Testis (tissue), 3 donors: ENCODE results near the gene OTOF. TPM values are rescaled to one million over a fixed set of nuclear protein-coding genes. Genes with fewer than 3 reads are reported as not detected.

Experiments
- DNase-seq: peaks from one replicate; pipeline ENCODE4 v3.0.0-alpha.2; 2019
- H3K27ac ChIP-seq, 2 donors: fragments of 200-600 bp; sonication (generic); one replicate each; pipeline ENCODE4 v1.5.1; 2019
- H3K27me3 ChIP-seq: fragments of 200-600 bp; sonication (generic); one replicate; pipeline ENCODE4 v1.5.1; 2019
- H3K36me3 ChIP-seq: fragments of 200-600 bp; sonication (generic); one replicate; pipeline ENCODE4 v1.5.1; 2017; ENCODE audit warnings: low read depth; ENCODE audit errors: missing control alignments
- H3K4me1 ChIP-seq: fragments of 200-600 bp; sonication (generic); one replicate; pipeline ENCODE4 v1.5.1; 2019
- H3K4me3 ChIP-seq, 2 donors: fragments of 200-600 bp; sonication (generic); one replicate each; pipeline ENCODE4 v1.5.1; 2017 to 2019
- H3K9me3 ChIP-seq: fragments of 200-600 bp; sonication (generic); one replicate; pipeline ENCODE4 v1.5.1; 2017
- POLR2A ChIP-seq: fragments of 450-650 bp; IDR thresholded peaks from one replicate; pipeline ENCODE4 v1.6.1; 2017; ENCODE audit warnings: antibody characterized with exemption, mild to moderate bottlenecking, moderate library complexity
- WGBS, 2 donors: methylation state at CpG; one replicate each; pipeline ENCODE4 v1.1.5; 2018; 5-methylcytosine and 5-hydroxymethylcytosine counted together
- intact Hi-C: fragments of 100-400 bp; cut with DNase I; formaldehyde crosslinking; loops from one replicate; pipeline ENCODE4 v1.15.1; 2023; ENCODE audit warnings: low total_unique reads
- polyA plus RNA-seq: library from polyadenylated mRNA; stranded (reverse); fragments of 350-450 nt; fragmentation: Illumina TruSeq; extraction: RNeasy Lipid Tissue Mini Kit (QIAGEN cat#74804); gene quantifications from one replicate; pipeline ENCODE4 v1.2.3, GENCODE V29; 2014; ENCODE audit warnings: low read depth, low replicate concordance; ENCODE audit not compliant: insufficient read depth
- total RNA-seq, 2 donors: library from RNA; depleted of rRNA; stranded (reverse); fragments of >200 nt; gene quantifications; one replicate each; pipeline ENCODE4 v1.2.3, GENCODE V29; 2016
- TF ChIP-seq, protein P1 (sequence below), 3 experiments: fragments of 450-650 bp in 2 of 3; fragments of 200-600 bp in 1 of 3; sonication (generic) in 1 of 3; IDR thresholded peaks; one replicate each; pipeline ENCODE4 v1.5.1; 2016 to 2019; ENCODE audit warnings: antibody characterized with exemption in 3 of 3, mild to moderate bottlenecking in 2 of 3, moderate library complexity in 1 of 3

The OTOF gene
- total and polyA plus RNA-seq, 3 donors from 2014 or later = 1.6 to 2.2 (median 1.7) TPM

DNA sequence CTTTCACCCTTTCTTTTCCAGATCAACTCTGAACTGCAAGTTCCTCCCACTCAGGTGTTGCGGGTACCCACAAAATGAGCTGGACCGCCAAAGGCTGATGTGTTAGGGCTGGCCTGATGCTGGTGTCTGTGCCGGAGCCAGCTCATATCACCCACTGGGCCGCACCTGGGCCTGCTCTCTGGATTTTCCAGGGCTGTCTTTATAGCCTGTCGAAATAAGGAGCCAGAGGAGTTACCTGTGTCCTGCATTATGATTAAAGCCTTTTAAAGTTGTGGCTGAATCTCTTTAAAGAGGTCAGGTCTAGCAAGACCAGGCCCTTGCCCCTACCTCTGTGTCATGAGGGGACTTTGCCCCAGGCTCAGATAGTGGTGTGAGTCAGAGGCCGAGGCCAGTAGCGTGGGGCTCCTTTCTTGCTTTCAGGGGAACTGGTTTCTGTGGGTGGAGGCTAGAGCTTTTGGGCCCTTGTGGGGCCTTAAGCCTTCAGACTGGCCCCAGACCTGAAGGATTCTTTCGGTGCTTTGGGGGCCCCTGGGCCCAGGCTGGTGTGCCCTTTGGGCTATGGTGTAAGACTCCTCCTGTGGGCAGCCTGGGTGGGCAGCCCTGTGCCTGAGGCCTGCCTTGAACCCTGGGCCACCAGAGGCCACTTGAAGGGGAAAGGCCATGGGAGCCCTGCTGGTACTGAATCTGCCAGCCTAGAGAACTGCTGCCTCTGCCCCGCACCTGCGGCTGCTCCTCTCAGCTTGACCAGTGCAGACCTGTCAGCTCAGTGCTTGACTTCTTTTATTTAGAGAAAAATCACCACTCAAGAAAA lies 21.3 kb downstream of the OTOF start:
- TF ChIP-seq, protein P1, sequence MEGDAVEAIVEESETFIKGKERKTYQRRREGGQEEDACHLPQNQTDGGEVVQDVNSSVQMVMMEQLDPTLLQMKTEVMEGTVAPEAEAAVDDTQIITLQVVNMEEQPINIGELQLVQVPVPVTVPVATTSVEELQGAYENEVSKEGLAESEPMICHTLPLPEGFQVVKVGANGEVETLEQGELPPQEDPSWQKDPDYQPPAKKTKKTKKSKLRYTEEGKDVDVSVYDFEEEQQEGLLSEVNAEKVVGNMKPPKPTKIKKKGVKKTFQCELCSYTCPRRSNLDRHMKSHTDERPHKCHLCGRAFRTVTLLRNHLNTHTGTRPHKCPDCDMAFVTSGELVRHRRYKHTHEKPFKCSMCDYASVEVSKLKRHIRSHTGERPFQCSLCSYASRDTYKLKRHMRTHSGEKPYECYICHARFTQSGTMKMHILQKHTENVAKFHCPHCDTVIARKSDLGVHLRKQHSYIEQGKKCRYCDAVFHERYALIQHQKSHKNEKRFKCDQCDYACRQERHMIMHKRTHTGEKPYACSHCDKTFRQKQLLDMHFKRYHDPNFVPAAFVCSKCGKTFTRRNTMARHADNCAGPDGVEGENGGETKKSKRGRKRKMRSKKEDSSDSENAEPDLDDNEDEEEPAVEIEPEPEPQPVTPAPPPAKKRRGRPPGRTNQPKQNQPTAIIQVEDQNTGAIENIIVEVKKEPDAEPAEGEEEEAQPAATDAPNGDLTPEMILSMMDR (IDR thresholded peaks at IDR 0.05) = no peak
- TF ChIP-seq POLR2A = no peak
- peak; percentile 9 for DNase-seq
- H3K9me3 ChIP-seq = no peaks in the 10 kb centered on the region

DNA sequence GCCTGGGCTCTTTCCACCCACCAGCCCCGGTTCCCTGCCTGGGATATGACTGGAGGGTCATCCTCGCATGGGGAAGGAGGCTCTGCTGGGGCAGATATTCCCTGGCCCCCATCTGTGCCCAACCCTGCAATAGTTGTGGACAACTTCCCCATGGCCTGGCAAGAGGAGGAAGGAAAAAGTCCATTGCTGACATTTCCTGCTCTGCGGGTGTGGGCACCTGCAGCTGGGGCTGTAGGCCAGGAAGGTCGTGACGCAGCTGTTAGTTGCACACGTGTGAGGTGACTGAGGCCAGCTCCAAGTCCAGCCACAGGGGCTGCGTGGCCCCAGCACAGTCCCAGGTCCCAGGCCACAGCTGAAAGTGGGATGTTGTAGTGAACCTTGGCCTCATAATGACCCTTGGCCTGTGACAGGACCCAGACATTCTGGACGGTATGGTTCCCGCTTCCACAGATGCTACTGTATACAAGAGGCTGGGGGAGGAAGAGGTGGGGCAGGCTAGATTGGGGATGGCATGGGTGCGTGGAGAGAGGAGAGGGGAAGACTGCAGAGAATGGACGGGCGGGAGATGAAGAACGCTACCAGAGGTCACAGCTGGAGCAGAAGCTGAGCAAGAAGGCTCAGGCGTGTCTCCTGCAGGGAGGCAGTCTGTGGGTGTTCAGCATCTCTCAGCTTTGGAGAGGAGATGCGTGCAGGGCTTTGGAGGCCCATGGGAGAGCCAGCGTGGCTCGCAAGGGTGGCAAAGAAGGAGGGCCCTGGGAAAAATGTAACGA lies 22.1 kb downstream of the OTOF start:
- no peaks in the 10 kb centered on the region for H3K4me1 ChIP-seq
- DNase-seq = peak; percentile 16
- H3K36me3 ChIP-seq = no peaks in the 10 kb centered on the region
- H3K27me3 ChIP-seq = no peaks in the 10 kb centered on the region
- H3K9me3 ChIP-seq = no peaks in the 10 kb centered on the region
- no peak overlapping the region for H3K27ac ChIP-seq
- intact Hi-C loops = no loop called here
- no peak for TF ChIP-seq POLR2A
- TF ChIP-seq, protein P1 (IDR thresholded peaks at IDR 0.05) = no peak
- 85 to 89% methylated on average over 15 to 17 of the region's 18 CpGs for WGBS, 2 donors
- no peak overlapping the region for H3K4me3 ChIP-seq

More for the DNA sequence above, 21.3 kb downstream of the OTOF start:
- intact Hi-C loops = no loop called here
- H3K36me3 ChIP-seq = no peaks in the 10 kb centered on the region
- no peak overlapping the region for H3K4me3 ChIP-seq
- no peak overlapping the region for H3K27ac ChIP-seq
- no peaks in the 10 kb centered on the region for H3K27me3 ChIP-seq
- WGBS, 2 donors = 93 to 94% methylated on average over 10 of the region's 10 CpGs
- H3K4me1 ChIP-seq = no peaks in the 10 kb centered on the region

DNA sequence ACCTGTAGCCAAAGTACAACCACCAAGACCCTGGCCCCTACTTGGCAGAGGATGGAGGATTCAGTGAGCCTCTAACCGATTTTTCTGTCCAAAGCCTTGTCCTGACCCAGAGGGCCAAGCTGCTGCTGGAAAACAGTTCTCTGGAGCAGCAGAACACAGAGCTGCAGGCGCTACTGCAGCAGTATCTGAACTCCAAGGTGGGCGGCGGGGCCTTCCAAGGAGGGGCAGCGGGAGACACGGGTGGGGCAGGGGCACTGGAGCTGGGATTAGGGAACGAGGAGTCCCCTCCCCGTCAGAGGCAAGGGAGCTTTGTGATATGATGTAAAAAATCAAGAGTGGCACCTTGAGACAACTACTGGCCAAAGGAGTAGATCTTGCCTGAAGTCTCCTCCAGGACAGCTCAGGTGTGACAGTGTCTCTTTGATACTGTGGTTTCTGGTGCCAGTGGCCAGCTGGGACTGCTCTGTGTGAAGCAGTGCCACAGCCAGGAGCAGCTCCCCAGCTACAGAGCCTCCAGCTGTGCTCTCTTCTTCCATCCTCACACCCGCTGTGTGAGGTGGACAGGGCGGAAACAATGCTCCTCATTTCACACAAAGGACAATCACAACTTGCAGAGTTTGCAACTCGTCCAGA lies 22.8 kb downstream of the OTOF start:
- DNase-seq = peak; percentile 11
- intact Hi-C loops = no loop called here
- WGBS, 2 donors = 77 to 86% methylated on average over 10 to 11 of the region's 11 CpGs
- H3K4me3 ChIP-seq = no peak overlapping the region
- TF ChIP-seq POLR2A = no peak
- TF ChIP-seq, protein P1 (IDR thresholded peaks at IDR 0.05) = no peak
- no peaks in the 10 kb centered on the region for H3K27me3 ChIP-seq
- H3K36me3 ChIP-seq = no peaks in the 10 kb centered on the region
- H3K9me3 ChIP-seq = no peaks in the 10 kb centered on the region
- H3K4me1 ChIP-seq = no peaks in the 10 kb centered on the region
- H3K27ac ChIP-seq = no peak overlapping the region

DNA sequence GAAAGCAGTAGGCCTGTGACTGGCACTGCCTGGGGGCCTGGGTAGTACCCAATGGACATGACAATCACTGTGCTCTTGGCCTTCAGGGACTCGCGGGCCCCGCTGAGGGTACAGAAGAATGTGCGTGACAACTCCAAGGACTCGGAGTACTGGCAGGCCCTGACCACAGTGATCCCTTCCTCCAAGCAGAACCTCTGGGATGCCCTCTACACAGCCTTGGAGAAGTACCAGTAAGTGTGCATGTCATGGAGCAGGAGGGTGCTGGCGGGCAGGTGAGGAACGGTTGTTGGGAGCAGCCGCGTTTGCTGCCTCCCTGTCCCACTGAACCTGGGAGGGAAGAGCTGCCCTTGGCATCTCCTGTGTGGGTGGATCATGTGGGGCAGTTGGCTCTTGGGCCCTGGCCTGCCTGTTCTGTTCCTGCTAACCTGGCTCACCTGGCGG lies 23.3 kb downstream of the OTOF start:
- peak; percentile 7 for DNase-seq
- Histone ChIP-seq H3K4me3 (no peak overlapping the region), H3K36me3 (no peaks in the 10 kb centered on the region), H3K27me3 (no peaks in the 10 kb centered on the region), H3K9me3 (no peaks in the 10 kb centered on the region), H3K4me1 (no peaks in the 10 kb centered on the region), H3K27ac (no peak overlapping the region)
- no peak for TF ChIP-seq POLR2A
- TF ChIP-seq, protein P1 (IDR thresholded peaks at IDR 0.05) = no peak
- 95 to 98% methylated on average over 9 to 10 of the region's 10 CpGs for whole genome bisulfite sequencing, 2 donors
- intact Hi-C loops = no loop called here
